ENCODE results near the gene ABLIM1. TPM values are rescaled to one million over a fixed set of nuclear protein-coding genes. Genes with fewer than 3 reads are reported as not detected.

Gene ABLIM1
- polyA plus RNA-seq, 1 donor from 2014 or later, result 10.1 TPM

DNA sequence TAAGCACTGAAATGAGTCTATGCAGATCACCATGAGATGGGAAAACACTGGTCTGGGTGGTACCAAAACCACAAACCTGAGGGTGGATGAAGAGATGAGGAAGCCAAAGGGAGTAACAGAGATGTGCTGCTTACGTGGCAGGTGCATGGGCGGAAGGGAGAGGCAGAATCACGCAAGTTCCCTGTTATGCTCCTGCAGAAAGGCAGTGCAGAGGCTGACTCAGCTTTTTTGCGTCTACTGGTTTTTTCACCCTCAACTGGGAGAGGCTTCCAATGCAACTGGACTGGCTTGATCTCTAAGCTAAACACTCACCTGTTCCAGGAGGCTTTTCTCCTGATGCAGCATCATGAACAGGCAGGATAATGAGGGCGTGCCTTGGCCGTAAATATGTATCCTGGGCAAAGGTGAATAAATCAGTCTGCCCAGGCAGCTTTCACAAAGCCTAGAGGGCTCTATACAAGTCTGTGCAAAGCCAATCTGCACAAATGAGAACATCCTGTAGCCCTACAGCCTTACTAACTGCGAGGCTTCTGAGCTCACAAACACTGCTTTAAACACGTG is 158.4 kb downstream of the ABLIM1 start:
- Histone ChIP-seq H3K4me3 (ENCODE audit: low read length) (no peak overlapping the region), H3K27ac (ENCODE audit: low read length) (no peak overlapping the region), H3K79me2 (replicated peaks; ENCODE audit: insufficient read depth, low read length) (no peaks in the 10 kb centered on the region), H4K20me1 (ENCODE audit: insufficient read depth) (no peaks in the 10 kb centered on the region), H3F3A (ENCODE audit: insufficient read depth, low read length, poor library complexity, severe bottlenecking) (no peaks in the 10 kb centered on the region), H3K36me3 (ENCODE audit: insufficient read depth, low read length) (no peaks in the 10 kb centered on the region), H3K9ac (ENCODE audit: low read length) (no peak overlapping the region), H2AFZ (ENCODE audit: low read depth, low read length) (no peak overlapping the region), H3K27me3 (ENCODE audit: insufficient read depth, low read depth, low read length) (no peaks in the 10 kb centered on the region), H3K4me2 (ENCODE audit: low read length) (no peak overlapping the region), H3K9me3 (ENCODE audit: low read length) (no peaks in the 10 kb centered on the region), H3K9me2 (ENCODE audit: insufficient read depth, low read length) (no peaks in the 10 kb centered on the region)
- TF ChIP-seq MXI1 (conservative IDR thresholded peaks at IDR 0.05; ENCODE audit: poor library complexity, severe bottlenecking) (no peak), POLR2AphosphoS5 (IDR thresholded peaks at IDR 0.05) (no peak), TAF1 (IDR thresholded peaks at IDR 0.05; ENCODE audit: low read depth) (no peak), EZH2 (IDR thresholded peaks at IDR 0.05; ENCODE audit: borderline replicate concordance, insufficient read depth, low read length, poor library complexity, severe bottlenecking) (no peak), RAD21 (conservative IDR thresholded peaks at IDR 0.05) (no peak), EP300 (conservative IDR thresholded peaks at IDR 0.05; ENCODE audit: poor library complexity, severe bottlenecking) (no peak), SMC3 (conservative IDR thresholded peaks at IDR 0.05; ENCODE audit: poor library complexity) (no peak)
- TF ChIP-seq, protein P1, sequence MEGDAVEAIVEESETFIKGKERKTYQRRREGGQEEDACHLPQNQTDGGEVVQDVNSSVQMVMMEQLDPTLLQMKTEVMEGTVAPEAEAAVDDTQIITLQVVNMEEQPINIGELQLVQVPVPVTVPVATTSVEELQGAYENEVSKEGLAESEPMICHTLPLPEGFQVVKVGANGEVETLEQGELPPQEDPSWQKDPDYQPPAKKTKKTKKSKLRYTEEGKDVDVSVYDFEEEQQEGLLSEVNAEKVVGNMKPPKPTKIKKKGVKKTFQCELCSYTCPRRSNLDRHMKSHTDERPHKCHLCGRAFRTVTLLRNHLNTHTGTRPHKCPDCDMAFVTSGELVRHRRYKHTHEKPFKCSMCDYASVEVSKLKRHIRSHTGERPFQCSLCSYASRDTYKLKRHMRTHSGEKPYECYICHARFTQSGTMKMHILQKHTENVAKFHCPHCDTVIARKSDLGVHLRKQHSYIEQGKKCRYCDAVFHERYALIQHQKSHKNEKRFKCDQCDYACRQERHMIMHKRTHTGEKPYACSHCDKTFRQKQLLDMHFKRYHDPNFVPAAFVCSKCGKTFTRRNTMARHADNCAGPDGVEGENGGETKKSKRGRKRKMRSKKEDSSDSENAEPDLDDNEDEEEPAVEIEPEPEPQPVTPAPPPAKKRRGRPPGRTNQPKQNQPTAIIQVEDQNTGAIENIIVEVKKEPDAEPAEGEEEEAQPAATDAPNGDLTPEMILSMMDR (IDR thresholded peaks at IDR 0.05; ENCODE audit: poor library complexity, severe bottlenecking), result no peak
- TF ChIP-seq, protein P2, sequence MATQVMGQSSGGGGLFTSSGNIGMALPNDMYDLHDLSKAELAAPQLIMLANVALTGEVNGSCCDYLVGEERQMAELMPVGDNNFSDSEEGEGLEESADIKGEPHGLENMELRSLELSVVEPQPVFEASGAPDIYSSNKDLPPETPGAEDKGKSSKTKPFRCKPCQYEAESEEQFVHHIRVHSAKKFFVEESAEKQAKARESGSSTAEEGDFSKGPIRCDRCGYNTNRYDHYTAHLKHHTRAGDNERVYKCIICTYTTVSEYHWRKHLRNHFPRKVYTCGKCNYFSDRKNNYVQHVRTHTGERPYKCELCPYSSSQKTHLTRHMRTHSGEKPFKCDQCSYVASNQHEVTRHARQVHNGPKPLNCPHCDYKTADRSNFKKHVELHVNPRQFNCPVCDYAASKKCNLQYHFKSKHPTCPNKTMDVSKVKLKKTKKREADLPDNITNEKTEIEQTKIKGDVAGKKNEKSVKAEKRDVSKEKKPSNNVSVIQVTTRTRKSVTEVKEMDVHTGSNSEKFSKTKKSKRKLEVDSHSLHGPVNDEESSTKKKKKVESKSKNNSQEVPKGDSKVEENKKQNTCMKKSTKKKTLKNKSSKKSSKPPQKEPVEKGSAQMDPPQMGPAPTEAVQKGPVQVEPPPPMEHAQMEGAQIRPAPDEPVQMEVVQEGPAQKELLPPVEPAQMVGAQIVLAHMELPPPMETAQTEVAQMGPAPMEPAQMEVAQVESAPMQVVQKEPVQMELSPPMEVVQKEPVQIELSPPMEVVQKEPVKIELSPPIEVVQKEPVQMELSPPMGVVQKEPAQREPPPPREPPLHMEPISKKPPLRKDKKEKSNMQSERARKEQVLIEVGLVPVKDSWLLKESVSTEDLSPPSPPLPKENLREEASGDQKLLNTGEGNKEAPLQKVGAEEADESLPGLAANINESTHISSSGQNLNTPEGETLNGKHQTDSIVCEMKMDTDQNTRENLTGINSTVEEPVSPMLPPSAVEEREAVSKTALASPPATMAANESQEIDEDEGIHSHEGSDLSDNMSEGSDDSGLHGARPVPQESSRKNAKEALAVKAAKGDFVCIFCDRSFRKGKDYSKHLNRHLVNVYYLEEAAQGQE (IDR thresholded peaks at IDR 0.05; ENCODE audit: borderline replicate concordance), result no peak

DNA sequence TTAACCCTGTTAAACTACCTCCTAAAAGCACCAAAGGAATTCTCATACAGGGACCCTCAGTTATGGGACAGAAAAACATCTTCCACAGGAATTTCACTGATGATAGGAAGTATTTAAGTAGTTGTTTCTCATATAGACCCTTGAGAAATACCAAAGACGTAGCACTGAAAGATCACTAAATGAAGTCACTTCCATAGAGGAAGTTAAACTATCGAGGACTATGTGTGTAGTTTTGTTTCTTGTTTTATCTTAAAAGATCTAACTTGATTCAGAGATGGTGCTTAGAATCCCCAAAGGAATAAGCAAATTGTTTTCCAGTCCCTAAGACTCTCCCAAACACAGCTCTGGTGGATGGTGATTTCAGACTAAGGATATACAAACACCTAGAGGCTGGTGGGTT is 159.0 kb downstream of the ABLIM1 start:
- Histone ChIP-seq H3K9ac (ENCODE audit: low read length) (no peak overlapping the region), H3K79me2 (replicated peaks; ENCODE audit: insufficient read depth, low read length) (no peaks in the 10 kb centered on the region), H3K4me2 (ENCODE audit: low read length) (no peak overlapping the region), H3K9me2 (ENCODE audit: insufficient read depth, low read length) (no peaks in the 10 kb centered on the region), H3F3A (ENCODE audit: insufficient read depth, low read length, poor library complexity, severe bottlenecking) (no peaks in the 10 kb centered on the region), H2AFZ (ENCODE audit: low read depth, low read length) (no peak overlapping the region), H3K27me3 (ENCODE audit: insufficient read depth, low read depth, low read length) (no peaks in the 10 kb centered on the region), H3K4me3 (ENCODE audit: low read length) (no peak overlapping the region), H3K27ac (ENCODE audit: low read length) (no peak overlapping the region), H3K36me3 (ENCODE audit: insufficient read depth, low read length) (no peaks in the 10 kb centered on the region), H4K20me1 (ENCODE audit: insufficient read depth) (no peaks in the 10 kb centered on the region), H3K9me3 (ENCODE audit: low read length) (no peaks in the 10 kb centered on the region)
- TF ChIP-seq POLR2AphosphoS5 (IDR thresholded peaks at IDR 0.05), result no peak
- TF ChIP-seq TAF1 (IDR thresholded peaks at IDR 0.05; ENCODE audit: low read depth), result no peak
- TF ChIP-seq EZH2 (IDR thresholded peaks at IDR 0.05; ENCODE audit: borderline replicate concordance, insufficient read depth, low read length, poor library complexity, severe bottlenecking), result no peak
- no peak for TF ChIP-seq SMC3 (conservative IDR thresholded peaks at IDR 0.05; ENCODE audit: poor library complexity)
- TF ChIP-seq EP300 (conservative IDR thresholded peaks at IDR 0.05; ENCODE audit: poor library complexity, severe bottlenecking), result no peak
- TF ChIP-seq MXI1 (conservative IDR thresholded peaks at IDR 0.05; ENCODE audit: poor library complexity, severe bottlenecking), result no peak
- TF ChIP-seq, protein P2 (IDR thresholded peaks at IDR 0.05; ENCODE audit: borderline replicate concordance), result no peak
- no peak for TF ChIP-seq RAD21 (conservative IDR thresholded peaks at IDR 0.05)
- TF ChIP-seq, protein P1 (IDR thresholded peaks at IDR 0.05; ENCODE audit: poor library complexity, severe bottlenecking), result no peak
